T-cell (primary cell): ENCODE results near the gene KDM1A. TPM values are rescaled to one million over a fixed set of nuclear protein-coding genes. Genes with fewer than 3 reads are reported as not detected.
"Not testable (repeated sequence)": the region's sequence is repeated elsewhere in the genome, so short reads cannot be mapped to it uniquely, and the experiment has no call there.

Source experiments
- ATAC-seq, 4 experiments: fragments of 200-7000 bp in 3 of 4; fragments of 150-1000 bp in 1 of 4; cut with Tn5 transposase; replicated peaks in 1 of 4; 1 replicate in 3 of 4; 2 replicates in 1 of 4; pipeline ENCODE4 v1.10.0; 2021; ENCODE audit warnings: moderate library complexity in 3 of 4, mild to moderate bottlenecking in 2 of 4, moderate number of reproducible peaks in 1 of 4
- CTCF ChIA-PET, 2 donors: fragments of 300-600 bp; sonication (Branson Sonifier 250); formaldehyde crosslinking; loops; one replicate each; lab custom pipeline; 2022; ENCODE audit warnings: antibody characterized with exemption in 2 of 2; lab: Charles Lee
- POLR2A ChIA-PET, 2 donors: fragments of 300-600 bp; sonication (Branson Sonifier 250); formaldehyde crosslinking; loops; one replicate each; lab custom pipeline; 2022; ENCODE audit warnings: antibody characterized with exemption in 2 of 2; lab: Charles Lee
- DNase-seq, 35 experiments: peaks; one replicate each; pipeline versions ENCODE4 v3.0.0 to v3.0.0-alpha.2; 2013 to 2023
- H3K27ac ChIP-seq: one replicate; pipeline ENCODE4 v1.5.1; 2013; ENCODE audit warnings: low read length
- H3K27me3 ChIP-seq, 2 experiments: replicated peaks in 1 of 2; 1 replicate in 1 of 2; 2 replicates in 1 of 2; pipeline versions ENCODE4 v1.6.1 to v1.7.0; 2013; ENCODE audit warnings: low read length in 1 of 2, mixed read lengths in 1 of 2; ENCODE audit not compliant: control insufficient read depth in 2 of 2, insufficient read depth in 2 of 2; ENCODE audit errors: extremely low read depth in 1 of 2
- H3K36me3 ChIP-seq, 2 donors: 1 replicate in 1 of 2; 2 replicates in 1 of 2; pipeline versions ENCODE4 v1.6.1 to v1.7.0; 2013; ENCODE audit warnings: low read length in 1 of 2; ENCODE audit not compliant: control insufficient read depth in 2 of 2, insufficient read depth in 1 of 2; ENCODE audit errors: extremely low read depth in 1 of 2
- H3K4me1 ChIP-seq, 2 experiments: 1 replicate in 1 of 2; 2 replicates in 1 of 2; pipeline versions ENCODE4 v1.6.1 to v1.7.0; 2013; ENCODE audit warnings: low read length in 2 of 2, mixed read lengths in 1 of 2; ENCODE audit not compliant: insufficient read depth in 2 of 2, control insufficient read depth in 1 of 2; ENCODE audit errors: extremely low read depth in 1 of 2
- H3K4me3 ChIP-seq, 2 donors: 1 replicate in 1 of 2; 2 replicates in 1 of 2; pipeline versions ENCODE4 v1.5.1 to v1.7.0; 2013; ENCODE audit warnings: mild to moderate bottlenecking in 2 of 2, low read length in 1 of 2, moderate library complexity in 1 of 2; ENCODE audit not compliant: control insufficient read depth in 1 of 2; ENCODE audit errors: extremely low read depth in 1 of 2
- H3K9me3 ChIP-seq: 2 replicates; pipeline ENCODE4 v1.7.0; 2013
- H3K27ac Mint-ChIP-seq, 2 donors: one replicate each; pipeline ENCODE4 v1.8.0; 2020 to 2021; ENCODE audit warnings: mild to moderate bottlenecking in 2 of 2, mixed read lengths in 2 of 2
- H3K27me3 Mint-ChIP-seq, 2 donors: one replicate each; pipeline ENCODE4 v1.8.0; 2021 to 2022; ENCODE audit warnings: mixed read lengths in 2 of 2
- H3K36me3 Mint-ChIP-seq: one replicate; pipeline ENCODE4 v1.8.0; 2021; ENCODE audit warnings: mixed read lengths
- H3K4me1 Mint-ChIP-seq, 3 donors: one replicate each; pipeline ENCODE4 v1.8.0; 2020 to 2022; ENCODE audit warnings: mixed read lengths in 3 of 3, mild to moderate bottlenecking in 1 of 3
- H3K4me3 Mint-ChIP-seq, 3 donors: one replicate each; pipeline ENCODE4 v1.8.0; 2020 to 2022; ENCODE audit warnings: mild to moderate bottlenecking in 3 of 3, mixed read lengths in 3 of 3, moderate library complexity in 3 of 3
- H3K9me3 Mint-ChIP-seq, 3 donors: one replicate each; pipeline ENCODE4 v1.8.0; 2020 to 2022; ENCODE audit warnings: mixed read lengths in 3 of 3
- WGBS: methylation state at CpG from one replicate; pipeline ENCODE4 v1.1.5; 2013; ENCODE audit warnings: missing lambda C conversion rate; ENCODE audit not compliant: insufficient coverage; 5-methylcytosine and 5-hydroxymethylcytosine counted together
- total RNA-seq, 35 experiments: library from RNA in 6 of 35; stranded (reverse) in 6 of 35; fragments of 120-200 nt in 1 of 35; gene quantifications; one replicate each; pipeline versions ENCODE4 v1.2.1 to v1.2.4 and lab custom pipeline; 2013 to 2026

Gene KDM1A
- total RNA-seq, 5 donors from 2014 or later (not counting 1 experiment from before 2014, with no cell fraction given), result 40.8 to 49.3 (median 45.9) TPM

- ChIA-PET POLR2A (no interaction called here), CTCF (no interaction called here)
- no peaks in the 10 kb centered on the region for H3K36me3 ChIP-seq
- WGBS, result no CpG with 5 or more reads among the region's 4 CpGs
- Mint-ChIP-seq H3K27ac (no peak overlapping the region), H3K9me3 (no peaks in the 10 kb centered on the region), H3K36me3 (no peaks in the 10 kb centered on the region), H3K4me3 (no peak overlapping the region), H3K27me3 (no peaks in the 10 kb centered on the region), H3K4me1 (no peaks in the 10 kb centered on the region)
- no peaks in the 10 kb centered on the region for H3K4me1 ChIP-seq
- peaks cover 0 to 14% of the 10 kb centered on the region in 2 experiments for H3K27me3 ChIP-seq
- no peak overlapping the region for H3K27ac ChIP-seq
- DNase-seq (no peak), ATAC-seq (no peak)
- no peaks in the 10 kb centered on the region for H3K9me3 ChIP-seq
- H3K4me3 ChIP-seq, result no peak overlapping the region
Measured at GRCh38 chr1:23007106-23007505, 12.2 kb upstream of the KDM1A start.

GRCh38 chr1:23008901-23009300 lies 10.4 kb upstream of the KDM1A start:
- H3K4me3 ChIP-seq, result no peak overlapping the region
- H3K4me1 Mint-ChIP-seq, result no peaks in the 10 kb centered on the region
- H3K27ac Mint-ChIP-seq, result no peak overlapping the region
- no peaks in the 10 kb centered on the region for H3K36me3 Mint-ChIP-seq
- ATAC-seq, result no peak
- no peaks in the 10 kb centered on the region for H3K9me3 ChIP-seq
- WGBS, result no CpG with 5 or more reads among the region's 2 CpGs
- POLR2A ChIA-PET, result no interaction called here
- H3K27me3 ChIP-seq, result peaks cover 0 to 20% of the 10 kb centered on the region in 2 experiments
- no peak overlapping the region for H3K4me3 Mint-ChIP-seq
- no peaks in the 10 kb centered on the region for H3K4me1 ChIP-seq
- CTCF ChIA-PET, result no interaction called here
- DNase-seq, result no peak
- peaks cover 0 to 1% of the 10 kb centered on the region in 2 donors for H3K27me3 Mint-ChIP-seq
- H3K9me3 Mint-ChIP-seq, result no peaks in the 10 kb centered on the region
- H3K36me3 ChIP-seq, result no peaks in the 10 kb centered on the region
- no peak overlapping the region for H3K27ac ChIP-seq

- H3K4me1 Mint-ChIP-seq, H3K4me3 ChIP-seq, ATAC-seq, H3K27me3 Mint-ChIP-seq, H3K9me3 Mint-ChIP-seq, CTCF ChIA-PET, H3K36me3 ChIP-seq, H3K4me3 Mint-ChIP-seq, H3K36me3 Mint-ChIP-seq, H3K4me1 ChIP-seq, POLR2A ChIA-PET, H3K27ac Mint-ChIP-seq, H3K9me3 ChIP-seq, H3K27ac ChIP-seq, DNase-seq: not testable (repeated sequence)
- WGBS, result 93% methylated on average over 6 of the region's 8 CpGs
- H3K27me3 ChIP-seq, result peaks cover 0 to 22% of the 10 kb centered on the region in 2 experiments
Measured at GRCh38 chr1:23010025-23010424, 9.2 kb upstream of the KDM1A start.

GRCh38 chr1:23013657-23014056 lies 5.6 kb upstream of the KDM1A start:
- ChIA-PET CTCF (no interaction called here), POLR2A (no interaction called here)
- Mint-ChIP-seq H3K4me1 (peaks cover 6% of the 10 kb centered on the region in 3 donors), H3K4me3 (no peak overlapping the region), H3K27ac (no peak overlapping the region), H3K27me3 (peaks cover 0 to 1% of the 10 kb centered on the region in 2 donors), H3K36me3 (no peaks in the 10 kb centered on the region), H3K9me3 (no peaks in the 10 kb centered on the region)
- DNase-seq (no peak), ATAC-seq (no peak)
- no peak overlapping the region for H3K27ac ChIP-seq
- H3K4me3 ChIP-seq, result no peak overlapping the region
- no peaks in the 10 kb centered on the region for H3K36me3 ChIP-seq
- no peaks in the 10 kb centered on the region for H3K4me1 ChIP-seq
- peaks cover 0 to 11% of the 10 kb centered on the region in 2 experiments for H3K27me3 ChIP-seq
- no peaks in the 10 kb centered on the region for H3K9me3 ChIP-seq
- WGBS, result 87% methylated on average over 1 of the region's 3 CpGs

- H3K36me3 Mint-ChIP-seq, result peaks cover 6% of the 10 kb centered on the region
- WGBS, result 38% methylated on average over 3 of the region's 10 CpGs
- peaks cover 3 to 8% (median 7%) of the 10 kb centered on the region in 3 donors for H3K9me3 Mint-ChIP-seq
- ChIA-PET POLR2A (no interaction called here), CTCF (no interaction called here)
- H3K27ac Mint-ChIP-seq, result peak overlapping the region; percentile 90
- H3K27me3 Mint-ChIP-seq, result peaks cover 0 to under 1% of the 10 kb centered on the region in 2 donors
- DNase-seq (no peak), ATAC-seq (no peak)
- peak overlapping the region; percentile 90 to 97 (median 92) for H3K4me3 Mint-ChIP-seq
- Histone ChIP-seq H3K27ac (no peak overlapping the region), H3K4me1 (peaks cover 9 to 12% of the 10 kb centered on the region in 2 experiments), H3K36me3 (no peaks in the 10 kb centered on the region), H3K9me3 (no peaks in the 10 kb centered on the region), H3K4me3 (peak overlapping the region; percentile 79 to 91), H3K27me3 (peaks cover 0 to 4% of the 10 kb centered on the region in 2 experiments)
- H3K4me1 Mint-ChIP-seq, result peaks cover 42 to 46% (median 45%) of the 10 kb centered on the region in 3 donors
Measured at GRCh38 chr1:23018661-23019093, 591 bp upstream of the KDM1A start.

GRCh38 chr1:23019863-23020625 lies 776 bp downstream of the KDM1A start:
- WGBS, result 0% methylated on average over 34 of the region's 42 CpGs
- no peaks in the 10 kb centered on the region for H3K27me3 ChIP-seq
- H3K27me3 Mint-ChIP-seq, result no peaks in the 10 kb centered on the region
- peak overlapping the region; percentile 79 to 91 for H3K4me3 ChIP-seq
- ATAC-seq (peak; percentile 10 to 22 (median 16)), DNase-seq (peak in 15 of 35 experiments; percentile 0 to 44 (median 10))
- POLR2A ChIA-PET, result no interaction called here
- H3K36me3 Mint-ChIP-seq, result peaks cover 6% of the 10 kb centered on the region
- peaks cover 9 to 12% of the 10 kb centered on the region in 2 experiments for H3K4me1 ChIP-seq
- H3K27ac ChIP-seq, result no peak overlapping the region
- no peaks in the 10 kb centered on the region for H3K36me3 ChIP-seq
- H3K4me1 Mint-ChIP-seq, result peaks cover 54 to 56% (median 55%) of the 10 kb centered on the region in 3 donors
- H3K4me3 Mint-ChIP-seq, result peak overlapping the region; percentile 90 to 98 (median 96)
- peaks cover 5 to 8% (median 7%) of the 10 kb centered on the region in 3 donors for H3K9me3 Mint-ChIP-seq
- no peaks in the 10 kb centered on the region for H3K9me3 ChIP-seq
- CTCF ChIA-PET, result no interaction called here
- H3K27ac Mint-ChIP-seq, result peak overlapping the region; percentile 65 to 82
